GM06990 (cell line): ENCODE measurements around the gene ZNF330.

Experiments
- DNase-seq: peaks from one replicate; pipeline ENCODE4 v3.0.0-alpha.2; 2011; ENCODE audit not compliant: insufficient read length; ENCODE audit errors: extremely low read depth
- H3K27me3 ChIP-seq: replicated peaks from 2 replicates; pipeline ENCODE4 v1.6.0; 2011; ENCODE audit warnings: low read length; ENCODE audit not compliant: control insufficient read depth, insufficient read depth
- H3K36me3 ChIP-seq: 2 replicates; pipeline ENCODE4 v1.5.1; 2011; ENCODE audit warnings: low read length; ENCODE audit not compliant: control insufficient read depth, insufficient read depth
- H3K4me3 ChIP-seq: replicated peaks from 2 replicates; pipeline ENCODE4 v1.5.1; 2011; ENCODE audit warnings: low read depth, mild to moderate bottlenecking, control low read depth, low read length
- CTCF ChIP-seq: IDR thresholded peaks from 2 replicates; pipeline ENCODE4 v1.5.1; 2011; ENCODE audit warnings: low read length, control low read depth, mild to moderate bottlenecking, inconsistent platforms; ENCODE audit not compliant: insufficient read depth, poor library complexity, severe bottlenecking

Gene ZNF330

GRCh38 chr4:141244419-141244818, 23.7 kb downstream of the ZNF330 start:
- TF ChIP-seq CTCF = no peak
- DNase-seq = no peak
- Histone ChIP-seq H3K4me3 (no peak overlapping the region), H3K27me3 (no peaks in the 10 kb centered on the region), H3K36me3 (no peaks in the 10 kb centered on the region)

DNA sequence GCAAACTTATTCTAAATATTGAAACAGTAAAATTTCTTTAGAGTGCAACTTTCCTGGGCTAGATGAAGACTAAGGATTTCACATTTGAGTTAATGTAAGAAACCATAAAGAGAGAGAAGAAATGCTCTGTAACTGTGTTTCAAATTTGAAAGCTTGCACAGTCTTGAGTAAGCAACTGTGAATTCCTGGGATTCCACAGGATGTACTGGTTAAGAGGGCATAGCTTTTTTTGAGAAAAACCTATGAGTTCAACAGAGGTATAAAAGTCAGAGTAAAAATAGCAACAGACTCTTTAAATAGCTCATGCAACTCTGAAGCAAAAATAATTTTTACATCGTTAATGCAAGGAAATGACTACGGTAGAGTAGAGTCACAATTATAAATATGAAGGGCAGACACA, 25.5 kb downstream of the ZNF330 start:
- H3K4me3 ChIP-seq = no peak overlapping the region
- H3K27me3 ChIP-seq = no peaks in the 10 kb centered on the region
- no peaks in the 10 kb centered on the region for H3K36me3 ChIP-seq
- no peak for DNase-seq
- no peak for TF ChIP-seq CTCF

DNA sequence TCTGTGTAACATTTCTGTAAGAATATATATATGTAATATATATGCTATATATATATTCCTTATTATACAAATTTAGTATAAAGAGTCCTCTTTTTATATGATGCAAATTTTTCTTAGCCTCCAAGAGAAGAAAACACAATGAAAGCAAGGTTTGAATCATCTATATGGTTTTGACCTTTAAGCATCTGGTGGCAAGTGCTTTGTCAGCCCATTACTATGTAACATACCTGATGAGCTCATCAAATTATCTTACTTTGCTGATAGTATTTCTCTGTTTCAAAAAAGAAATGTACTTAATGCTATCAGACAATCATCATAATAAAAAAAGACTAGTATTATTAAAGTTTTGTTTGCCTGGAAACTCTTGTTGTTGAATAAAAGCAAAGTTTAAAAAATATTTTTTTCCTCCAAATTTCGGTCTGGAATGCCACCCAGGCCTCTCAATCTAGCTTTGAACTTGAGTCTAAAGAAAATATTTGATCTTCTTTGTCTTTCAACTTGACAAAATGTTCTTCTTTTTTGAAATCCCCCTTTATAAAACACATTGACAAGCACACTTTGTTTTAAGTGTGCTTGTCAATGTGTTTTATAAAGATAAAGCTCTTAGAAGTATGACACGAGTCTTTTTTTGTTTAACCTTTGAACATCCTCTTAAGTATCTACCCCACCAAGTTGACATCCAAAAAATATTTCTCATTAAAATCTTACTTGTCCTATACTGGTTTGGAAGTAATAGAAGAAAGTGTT, 26.2 kb downstream of the ZNF330 start:
- H3K36me3 ChIP-seq = no peaks in the 10 kb centered on the region
- H3K4me3 ChIP-seq = no peak overlapping the region
- no peak for DNase-seq
- H3K27me3 ChIP-seq = no peaks in the 10 kb centered on the region
- no peak for TF ChIP-seq CTCF

- H3K36me3 ChIP-seq = no peaks in the 10 kb centered on the region
- no peak overlapping the region for H3K4me3 ChIP-seq
- DNase-seq = no peak
- no peak for TF ChIP-seq CTCF
- H3K27me3 ChIP-seq = no peaks in the 10 kb centered on the region
Observed at GRCh38 chr4:141247430-141247780, 26.7 kb downstream of the ZNF330 start.

DNA sequence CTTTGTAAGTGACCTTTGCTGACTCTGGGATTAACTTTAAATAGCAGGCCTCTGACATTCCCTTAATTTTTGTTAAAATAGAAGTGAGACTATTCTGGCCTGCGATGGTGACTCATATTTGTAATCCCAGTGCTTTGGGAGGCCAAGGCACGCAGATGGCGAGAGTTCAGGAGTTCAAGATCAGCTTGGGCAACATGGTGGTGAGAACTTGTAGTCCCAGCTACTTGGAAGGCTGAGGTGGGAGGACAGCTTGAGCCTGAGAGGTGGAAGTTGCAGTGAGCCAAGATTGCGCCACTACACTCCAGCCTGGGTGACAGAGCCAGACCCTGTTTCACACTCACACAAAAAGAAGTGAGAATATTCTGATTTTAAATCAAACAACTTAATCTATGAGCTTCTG, 27.3 kb downstream of the ZNF330 start:
- no peak for TF ChIP-seq CTCF
- Histone ChIP-seq H3K36me3 (no peaks in the 10 kb centered on the region), H3K27me3 (no peaks in the 10 kb centered on the region), H3K4me3 (no peak overlapping the region)
- DNase-seq = no peak

DNA sequence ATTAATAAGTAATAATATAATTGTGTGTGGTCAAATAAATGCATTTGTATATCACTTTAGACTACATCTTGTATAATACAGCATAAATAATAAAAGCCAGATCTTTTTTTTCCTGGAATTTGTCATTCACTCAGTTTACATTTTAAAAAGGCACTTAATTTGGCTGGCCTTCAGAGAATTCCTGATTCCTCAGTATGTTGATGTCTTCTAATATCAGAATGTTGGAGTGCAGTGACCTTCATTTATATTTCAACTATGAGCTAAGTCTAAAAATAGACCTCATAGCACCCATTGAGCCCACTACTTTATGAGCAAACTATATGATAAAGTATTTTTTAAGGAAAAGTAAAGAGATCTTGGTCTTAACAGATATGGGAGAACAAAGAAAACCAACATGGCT, 27.8 kb downstream of the ZNF330 start:
- no peaks in the 10 kb centered on the region for H3K27me3 ChIP-seq
- H3K36me3 ChIP-seq = no peaks in the 10 kb centered on the region
- no peak for TF ChIP-seq CTCF
- DNase-seq = no peak
- no peak overlapping the region for H3K4me3 ChIP-seq
